HepG2 (cell line): ENCODE results near the gene ARHGEF3. TPM values are rescaled to one million over a fixed set of nuclear protein-coding genes. Genes with fewer than 3 reads are reported as not detected.

Experiments
- NFE2 ChIP-seq: sonication (generic); formaldehyde crosslinking; IDR thresholded peaks from 2 replicates; pipeline ENCODE4 v1.4.0; 2020; ENCODE audit warnings: missing genetic modification reagents
- ONECUT2 ChIP-seq: sonication (generic); formaldehyde crosslinking; IDR thresholded peaks from 2 replicates; pipeline ENCODE4 v1.4.0; 2020; ENCODE audit warnings: missing genetic modification reagents
- RAD51 ChIP-seq: fragments of 450-650 bp; IDR thresholded peaks from 2 replicates; pipeline ENCODE4 v1.6.1; 2016; ENCODE audit warnings: borderline replicate concordance
- SOX13 ChIP-seq, 3 experiments: fragments of 450-650 bp in 1 of 3; sonication (generic) in 1 of 3; formaldehyde crosslinking in 1 of 3; IDR thresholded peaks in 2 of 3; conservative IDR thresholded peaks in 1 of 3; 2 replicates each; pipeline versions ENCODE4 v1.5.0 to v1.6.1; 2016 to 2020; ENCODE audit warnings: antibody characterized with exemption in 1 of 3, mild to moderate bottlenecking in 1 of 3, missing compliant biosample characterization in 1 of 3, missing genetic modification reagents in 1 of 3, moderate library complexity in 1 of 3
- ZNF207 ChIP-seq: fragments of 450-650 bp; IDR thresholded peaks from 2 replicates; pipeline ENCODE4 v1.6.1; 2016; ENCODE audit warnings: antibody characterized with exemption, borderline replicate concordance
- ZNF3 ChIP-seq: IDR thresholded peaks from 2 replicates; pipeline ENCODE4 v1.7.0; 2017; ENCODE audit warnings: inconsistent platforms
- ZNF878 ChIP-seq: sonication (generic); formaldehyde crosslinking; IDR thresholded peaks from 2 replicates; pipeline ENCODE4 v1.8.1; 2023; ENCODE audit warnings: mild to moderate bottlenecking, missing genetic modification reagents, moderate library complexity
- polyA plus RNA-seq, 8 experiments: library from polyadenylated mRNA; depleted of rRNA in 3 of 8; stranded (reverse) in 7 of 8; unstranded in 1 of 8; fragments of >200 nt; fragmentation: Illumina TruSeq in 4 of 8; extraction: Trizol in 4 of 8; gene quantifications; 2 replicates each; pipeline versions ENCODE4 v1.2.1 to v1.2.3, GENCODE V29; 2011 to 2016; ENCODE audit warnings: low read depth in 4 of 8, missing spikeins in 1 of 8, mixed read lengths in 1 of 8; ENCODE audit not compliant: insufficient read depth in 1 of 8
- total RNA-seq, 5 experiments: library from RNA; depleted of rRNA; stranded (reverse); fragments of >200 nt; fragmentation: Illumina TruSeq; extraction: Trizol; gene quantifications; 2 replicates each; pipeline ENCODE4 v1.2.3, GENCODE V29; 2016; ENCODE audit warnings: low read depth in 1 of 5
- TF ChIP-seq, protein P1 (sequence below): sonication (generic); formaldehyde crosslinking; IDR thresholded peaks from 2 replicates; pipeline ENCODE4 v1.8.1; 2023; ENCODE audit warnings: mild to moderate bottlenecking, moderate library complexity, missing genetic modification reagents
- TF ChIP-seq, protein P2 (sequence below): sonication (generic); formaldehyde crosslinking; conservative IDR thresholded peaks from 2 replicates; pipeline ENCODE4 v1.8.0; 2022; ENCODE audit warnings: mild to moderate bottlenecking, moderate library complexity, missing genetic modification reagents
- TF ChIP-seq, protein P3 (sequence below), 2 experiments: fragments of 450-650 bp in 1 of 2; sonication (generic) in 1 of 2; formaldehyde crosslinking in 1 of 2; IDR thresholded peaks; 2 replicates each; pipeline versions ENCODE4 v1.6.1 to v1.8.0; 2016 to 2022; ENCODE audit warnings: antibody characterized with exemption in 1 of 2, mild to moderate bottlenecking in 1 of 2, missing genetic modification reagents in 1 of 2
- TF ChIP-seq, protein P4 (sequence below): sonication (generic); formaldehyde crosslinking; IDR thresholded peaks from 2 replicates; pipeline ENCODE4 v1.5.1; 2020; ENCODE audit warnings: missing genetic modification reagents, mild to moderate bottlenecking, borderline replicate concordance

ARHGEF3 gene
- total and polyA plus RNA-seq, 2 of the 13 experiments (the other 11 are each of a cell fraction or from before 2014, with no cell fraction given) = 14.8 to 23.1 TPM

DNA sequence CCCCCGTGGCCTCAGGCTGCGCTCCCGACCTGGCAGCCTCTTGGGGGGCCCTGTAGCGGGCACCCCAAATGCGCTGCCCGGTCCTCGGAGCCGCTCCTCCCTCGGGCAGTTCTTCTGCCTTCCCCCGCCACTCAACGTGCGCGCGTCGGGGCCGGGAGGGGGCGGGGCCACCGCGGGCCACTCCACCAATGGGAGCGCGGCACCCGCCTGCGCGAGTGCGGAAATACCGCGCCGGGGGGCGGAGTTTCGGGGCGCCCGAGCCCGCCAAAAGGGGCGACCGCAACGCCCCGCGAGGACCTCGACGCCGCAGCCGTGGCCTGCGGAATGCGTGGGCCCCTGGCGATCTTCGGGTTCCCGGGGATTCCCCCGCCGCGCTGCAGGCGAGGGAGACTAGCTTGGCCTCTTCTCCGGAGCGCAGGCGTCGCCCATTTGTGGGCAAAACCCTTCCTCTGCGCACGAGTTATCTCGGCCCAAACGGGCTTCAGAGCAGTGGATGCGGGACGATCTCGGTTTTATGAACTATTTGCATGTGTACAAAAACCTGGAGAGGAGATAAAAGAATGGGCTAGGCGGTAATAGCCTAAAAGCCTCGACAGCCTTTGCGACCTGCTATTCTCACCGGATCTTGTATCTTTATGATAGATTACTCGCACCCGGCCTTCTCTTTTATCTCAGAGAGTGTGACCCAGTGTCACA lies 118.5 kb downstream of the ARHGEF3 start, which contains the start of gene TASOR (continued):
- TF ChIP-seq, protein P1, sequence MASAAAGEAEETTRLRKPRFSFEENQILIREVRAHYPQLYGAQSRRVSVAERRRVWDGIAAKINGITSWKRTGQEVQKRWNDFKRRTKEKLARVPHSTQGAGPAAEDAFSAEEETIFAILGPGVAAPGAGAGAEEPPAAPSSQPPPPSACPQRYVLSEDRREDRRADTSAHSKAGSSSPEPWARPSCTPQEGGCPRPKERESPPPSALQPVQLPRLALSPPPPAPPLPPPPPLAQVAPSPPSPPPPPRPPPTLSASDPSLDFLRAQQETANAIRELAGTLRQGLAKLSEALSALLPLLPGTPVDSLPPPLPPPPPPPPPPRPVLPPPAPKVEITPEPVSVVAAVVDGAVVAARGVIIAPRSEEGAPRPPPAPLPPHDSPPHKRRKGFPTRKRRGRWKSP (CRISPR knock-in tag) = peak; percentile 78; the same call in 1 of the 2 replicates
- TF ChIP-seq ZNF3 (CRISPR knock-in tag) (no peak), ZNF207 (no peak), ZNF878 (CRISPR knock-in tag) (0 out of 2 replicates have a peak, but pooled peaks have one; percentile 80), NFE2 (CRISPR knock-in tag) (no peak), RAD51 (no peak), ONECUT2 (peak; percentile 48; the same call in 1 of the 2 replicates), SOX13 (IDR thresholded peaks at IDR 0.05) (no peak), SOX13 (CRISPR knock-in tag; conservative IDR thresholded peaks at IDR 0.05 in 1 of 2, IDR thresholded peaks at IDR 0.05 in 1 of 2) (0 out of 4 replicates have a peak, but pooled peaks of 1 of the 2 experiments have one; percentile 7)
- TF ChIP-seq, protein P2, sequence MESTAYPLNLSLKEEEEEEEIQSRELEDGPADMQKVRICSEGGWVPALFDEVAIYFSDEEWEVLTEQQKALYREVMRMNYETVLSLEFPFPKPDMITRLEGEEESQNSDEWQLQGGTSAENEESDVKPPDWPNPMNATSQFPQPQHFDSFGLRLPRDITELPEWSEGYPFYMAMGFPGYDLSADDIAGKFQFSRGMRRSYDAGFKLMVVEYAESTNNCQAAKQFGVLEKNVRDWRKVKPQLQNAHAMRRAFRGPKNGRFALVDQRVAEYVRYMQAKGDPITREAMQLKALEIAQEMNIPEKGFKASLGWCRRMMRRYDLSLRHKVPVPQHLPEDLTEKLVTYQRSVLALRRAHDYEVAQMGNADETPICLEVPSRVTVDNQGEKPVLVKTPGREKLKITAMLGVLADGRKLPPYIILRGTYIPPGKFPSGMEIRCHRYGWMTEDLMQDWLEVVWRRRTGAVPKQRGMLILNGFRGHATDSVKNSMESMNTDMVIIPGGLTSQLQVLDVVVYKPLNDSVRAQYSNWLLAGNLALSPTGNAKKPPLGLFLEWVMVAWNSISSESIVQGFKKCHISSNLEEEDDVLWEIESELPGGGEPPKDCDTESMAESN (CRISPR knock-in tag) = peak; percentile 89; the same call in 1 of the 2 replicates
- TF ChIP-seq, protein P3, sequence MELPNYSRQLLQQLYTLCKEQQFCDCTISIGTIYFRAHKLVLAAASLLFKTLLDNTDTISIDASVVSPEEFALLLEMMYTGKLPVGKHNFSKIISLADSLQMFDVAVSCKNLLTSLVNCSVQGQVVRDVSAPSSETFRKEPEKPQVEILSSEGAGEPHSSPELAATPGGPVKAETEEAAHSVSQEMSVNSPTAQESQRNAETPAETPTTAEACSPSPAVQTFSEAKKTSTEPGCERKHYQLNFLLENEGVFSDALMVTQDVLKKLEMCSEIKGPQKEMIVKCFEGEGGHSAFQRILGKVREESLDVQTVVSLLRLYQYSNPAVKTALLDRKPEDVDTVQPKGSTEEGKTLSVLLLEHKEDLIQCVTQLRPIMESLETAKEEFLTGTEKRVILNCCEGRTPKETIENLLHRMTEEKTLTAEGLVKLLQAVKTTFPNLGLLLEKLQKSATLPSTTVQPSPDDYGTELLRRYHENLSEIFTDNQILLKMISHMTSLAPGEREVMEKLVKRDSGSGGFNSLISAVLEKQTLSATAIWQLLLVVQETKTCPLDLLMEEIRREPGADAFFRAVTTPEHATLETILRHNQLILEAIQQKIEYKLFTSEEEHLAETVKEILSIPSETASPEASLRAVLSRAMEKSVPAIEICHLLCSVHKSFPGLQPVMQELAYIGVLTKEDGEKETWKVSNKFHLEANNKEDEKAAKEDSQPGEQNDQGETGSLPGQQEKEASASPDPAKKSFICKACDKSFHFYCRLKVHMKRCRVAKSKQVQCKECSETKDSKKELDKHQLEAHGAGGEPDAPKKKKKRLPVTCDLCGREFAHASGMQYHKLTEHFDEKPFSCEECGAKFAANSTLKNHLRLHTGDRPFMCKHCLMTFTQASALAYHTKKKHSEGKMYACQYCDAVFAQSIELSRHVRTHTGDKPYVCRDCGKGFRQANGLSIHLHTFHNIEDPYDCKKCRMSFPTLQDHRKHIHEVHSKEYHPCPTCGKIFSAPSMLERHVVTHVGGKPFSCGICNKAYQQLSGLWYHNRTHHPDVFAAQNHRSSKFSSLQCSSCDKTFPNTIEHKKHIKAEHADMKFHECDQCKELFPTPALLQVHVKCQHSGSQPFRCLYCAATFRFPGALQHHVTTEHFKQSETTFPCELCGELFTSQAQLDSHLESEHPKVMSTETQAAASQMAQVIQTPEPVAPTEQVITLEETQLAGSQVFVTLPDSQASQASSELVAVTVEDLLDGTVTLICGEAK (IDR thresholded peaks at IDR 0.05) = no peak
- TF ChIP-seq, protein P3 (CRISPR knock-in tag; IDR thresholded peaks at IDR 0.05) = peak; percentile 78; the same call in 1 of the 2 replicates
- TF ChIP-seq, protein P4, sequence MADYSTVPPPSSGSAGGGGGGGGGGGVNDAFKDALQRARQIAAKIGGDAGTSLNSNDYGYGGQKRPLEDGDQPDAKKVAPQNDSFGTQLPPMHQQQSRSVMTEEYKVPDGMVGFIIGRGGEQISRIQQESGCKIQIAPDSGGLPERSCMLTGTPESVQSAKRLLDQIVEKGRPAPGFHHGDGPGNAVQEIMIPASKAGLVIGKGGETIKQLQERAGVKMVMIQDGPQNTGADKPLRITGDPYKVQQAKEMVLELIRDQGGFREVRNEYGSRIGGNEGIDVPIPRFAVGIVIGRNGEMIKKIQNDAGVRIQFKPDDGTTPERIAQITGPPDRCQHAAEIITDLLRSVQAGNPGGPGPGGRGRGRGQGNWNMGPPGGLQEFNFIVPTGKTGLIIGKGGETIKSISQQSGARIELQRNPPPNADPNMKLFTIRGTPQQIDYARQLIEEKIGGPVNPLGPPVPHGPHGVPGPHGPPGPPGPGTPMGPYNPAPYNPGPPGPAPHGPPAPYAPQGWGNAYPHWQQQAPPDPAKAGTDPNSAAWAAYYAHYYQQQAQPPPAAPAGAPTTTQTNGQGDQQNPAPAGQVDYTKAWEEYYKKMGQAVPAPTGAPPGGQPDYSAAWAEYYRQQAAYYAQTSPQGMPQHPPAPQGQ (CRISPR knock-in tag) = no peak
